Neuron (in vitro differentiated cells): ENCODE measurements around the gene RACGAP1.
"Not testable (repeated sequence)": the region's sequence is repeated elsewhere in the genome, so short reads cannot be mapped to it uniquely, and the experiment has no call there.

Source experiments
- H2AFZ ChIP-seq: one replicate; pipeline ENCODE4 v1.6.1; 2013; ENCODE audit warnings: low read depth, mild to moderate bottlenecking, inconsistent platforms, low read length, moderate library complexity
- H3K27me3 ChIP-seq: one replicate; pipeline ENCODE4 v1.6.1; 2013; ENCODE audit warnings: low read length; ENCODE audit not compliant: insufficient read depth
- H3K36me3 ChIP-seq: one replicate; pipeline ENCODE4 v1.6.1; 2013; ENCODE audit warnings: low read length; ENCODE audit not compliant: insufficient read depth
- H3K4me1 ChIP-seq: one replicate; pipeline ENCODE4 v1.6.1; 2013; ENCODE audit warnings: low read length; ENCODE audit not compliant: insufficient read depth
- H3K4me3 ChIP-seq: 2 replicates; pipeline ENCODE4 v1.5.1; 2013; ENCODE audit warnings: mild to moderate bottlenecking, low read length, moderate library complexity
- H3K9me3 ChIP-seq: one replicate; pipeline ENCODE4 v1.6.1; 2013; ENCODE audit warnings: low read length

The RACGAP1 gene

GRCh38 chr12:50014342-50014741 is 11.0 kb downstream of the RACGAP1 start:
- H3K4me1 ChIP-seq: peaks cover 5% of the 10 kb centered on the region
- no peak overlapping the region for H3K4me3 ChIP-seq
- peaks cover 26% of the 10 kb centered on the region for H3K36me3 ChIP-seq
- no peaks in the 10 kb centered on the region for H3K27me3 ChIP-seq
- no peaks in the 10 kb centered on the region for H3K9me3 ChIP-seq
- H2AFZ ChIP-seq: no peak overlapping the region

DNA sequence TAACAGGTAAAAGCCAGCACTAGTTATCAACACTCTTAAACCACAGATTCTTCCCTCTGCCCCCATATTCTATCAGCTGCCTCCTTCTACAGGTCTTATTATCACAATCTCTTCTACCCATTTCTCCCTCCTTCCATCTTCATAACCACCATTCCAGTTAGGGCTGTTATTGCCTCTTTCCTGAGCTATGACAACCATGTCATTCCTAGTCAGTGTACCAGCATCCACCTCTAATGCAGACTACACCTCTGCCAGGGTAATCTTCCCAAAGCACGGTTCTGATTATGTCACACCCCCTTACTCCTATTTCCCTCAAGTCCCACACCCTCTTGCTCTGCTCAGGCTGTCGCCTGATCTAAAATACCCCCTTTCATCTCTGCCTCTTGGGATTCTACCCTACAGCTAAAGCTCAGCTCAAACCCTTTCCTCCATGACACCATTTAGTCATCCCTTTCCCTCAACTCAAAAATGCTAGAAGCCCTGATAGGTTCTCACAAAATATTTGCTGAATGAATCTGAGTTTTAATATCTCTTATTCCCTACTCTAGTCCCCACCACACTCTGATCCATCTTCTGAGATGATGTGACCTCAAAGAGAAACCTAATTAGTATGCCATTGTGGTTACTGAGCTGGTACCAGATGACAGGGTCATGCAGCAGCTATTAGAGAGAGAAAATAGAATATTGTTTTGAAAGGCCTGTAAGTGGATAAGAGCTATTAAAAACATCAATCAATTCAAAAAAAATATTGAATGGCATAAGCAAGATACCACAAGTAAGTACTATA is 11.7 kb downstream of the RACGAP1 start:
- no peaks in the 10 kb centered on the region for H3K9me3 ChIP-seq
- peaks cover 5% of the 10 kb centered on the region for H3K4me1 ChIP-seq
- H2AFZ ChIP-seq: no peak overlapping the region
- peaks cover 28% of the 10 kb centered on the region for H3K36me3 ChIP-seq
- H3K27me3 ChIP-seq: no peaks in the 10 kb centered on the region
- H3K4me3 ChIP-seq: no peak overlapping the region

GRCh38 chr12:50006754-50007442 is 18.4 kb downstream of the RACGAP1 start:
- peak overlapping the region; percentile 0 for H2AFZ ChIP-seq
- no peaks in the 10 kb centered on the region for H3K9me3 ChIP-seq
- no peak overlapping the region for H3K4me3 ChIP-seq
- peaks cover 45% of the 10 kb centered on the region for H3K36me3 ChIP-seq
- H3K4me1 ChIP-seq: peaks cover 25% of the 10 kb centered on the region
- no peaks in the 10 kb centered on the region for H3K27me3 ChIP-seq

GRCh38 chr12:50006280-50006679 is 19.0 kb downstream of the RACGAP1 start:
- H2AFZ ChIP-seq: peak overlapping the region; percentile 0
- H3K36me3 ChIP-seq: peaks cover 50% of the 10 kb centered on the region
- no peaks in the 10 kb centered on the region for H3K9me3 ChIP-seq
- H3K4me1 ChIP-seq: peaks cover 25% of the 10 kb centered on the region
- no peak overlapping the region for H3K4me3 ChIP-seq
- no peaks in the 10 kb centered on the region for H3K27me3 ChIP-seq

GRCh38 chr12:50005175-50005574 is 20.1 kb downstream of the RACGAP1 start:
- Histone ChIP-seq H2AFZ (peak overlapping the region; percentile 32), H3K27me3 (no peaks in the 10 kb centered on the region), H3K36me3 (peaks cover 54% of the 10 kb centered on the region), H3K4me1 (peaks cover 25% of the 10 kb centered on the region), H3K4me3 (no peak overlapping the region), H3K9me3 (no peaks in the 10 kb centered on the region)

DNA sequence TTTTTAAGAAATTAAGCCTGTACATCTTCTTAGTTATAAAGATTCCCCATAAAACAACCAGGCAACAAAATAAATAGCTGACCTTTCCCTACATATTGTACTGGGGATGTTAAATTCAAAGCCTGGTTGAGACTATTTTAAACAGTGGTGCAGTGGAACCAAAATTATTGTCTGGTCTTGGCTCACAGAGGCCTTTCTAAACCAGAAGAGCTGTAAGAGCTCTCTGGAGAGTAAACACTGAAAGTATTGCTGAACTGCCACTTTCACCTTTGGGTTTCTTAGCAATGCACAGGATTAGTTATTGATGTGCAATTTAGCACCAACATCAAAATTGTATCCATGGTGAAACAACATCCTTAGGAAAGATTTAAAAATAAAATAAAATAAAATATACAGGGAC is 20.6 kb downstream of the RACGAP1 start:
- Histone ChIP-seq H3K27me3 (no peaks in the 10 kb centered on the region), H3K4me1 (peaks cover 25% of the 10 kb centered on the region), H2AFZ (no peak overlapping the region), H3K4me3 (no peak overlapping the region), H3K9me3 (no peaks in the 10 kb centered on the region), H3K36me3 (peaks cover 56% of the 10 kb centered on the region)

GRCh38 chr12:50003595-50003994 is 21.7 kb downstream of the RACGAP1 start:
- Histone ChIP-seq H2AFZ (no peak overlapping the region), H3K36me3 (peaks cover 61% of the 10 kb centered on the region), H3K9me3 (no peaks in the 10 kb centered on the region), H3K4me3 (no peak overlapping the region), H3K4me1 (peaks cover 25% of the 10 kb centered on the region), H3K27me3 (no peaks in the 10 kb centered on the region)

DNA sequence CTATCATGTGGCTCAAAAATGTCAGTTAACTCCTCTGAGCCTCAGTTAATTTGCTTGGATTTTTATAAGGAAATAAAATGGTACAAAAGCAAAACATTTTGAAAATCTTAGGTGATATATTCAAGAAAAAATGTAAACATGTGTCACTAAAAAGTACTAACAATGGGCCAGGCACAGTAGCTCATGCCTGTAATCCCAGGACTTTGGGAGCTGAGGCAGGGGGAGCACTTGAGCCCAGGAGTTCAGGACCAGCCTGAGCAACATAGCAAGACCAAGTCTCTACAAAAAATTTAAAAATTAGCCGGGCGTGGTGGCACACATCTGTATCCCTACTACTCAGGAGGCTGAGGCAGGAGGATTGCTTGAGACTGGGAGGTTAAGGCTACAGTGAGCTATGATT is 26.8 kb downstream of the RACGAP1 start:
- no peaks in the 10 kb centered on the region for H3K27me3 ChIP-seq
- H3K9me3 ChIP-seq: no peaks in the 10 kb centered on the region
- peaks cover 71% of the 10 kb centered on the region for H3K36me3 ChIP-seq
- H3K4me3 ChIP-seq: no peak overlapping the region
- H2AFZ ChIP-seq: no peak overlapping the region
- H3K4me1 ChIP-seq: no peaks in the 10 kb centered on the region

GRCh38 chr12:49990273-49990672 is 35.0 kb downstream of the RACGAP1 start:
- Histone ChIP-seq H2AFZ (no peak overlapping the region), H3K27me3 (no peaks in the 10 kb centered on the region), H3K4me3 (no peak overlapping the region), H3K36me3 (peaks cover 69% of the 10 kb centered on the region), H3K4me1 (no peaks in the 10 kb centered on the region), H3K9me3 (no peaks in the 10 kb centered on the region)

DNA sequence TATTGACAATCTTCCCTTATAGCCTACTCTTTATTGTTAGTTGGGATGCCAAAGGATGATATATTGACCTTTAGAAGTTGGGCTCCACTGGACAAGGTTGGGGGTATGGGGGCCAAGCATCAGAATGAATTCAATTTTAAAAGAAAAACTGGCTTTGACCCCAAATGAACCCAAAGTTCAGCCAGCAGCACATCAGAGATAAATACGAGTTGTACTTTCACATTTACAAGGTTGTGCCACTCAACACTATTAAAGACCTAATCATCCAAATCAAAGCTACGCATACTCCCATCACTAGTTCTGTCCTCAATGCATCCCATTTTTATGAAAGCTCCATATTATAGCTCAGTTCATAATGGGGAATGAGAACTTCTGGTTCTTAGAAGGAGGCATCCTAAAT is 35.9 kb downstream of the RACGAP1 start:
- H2AFZ ChIP-seq, H3K4me1 ChIP-seq, H3K27me3 ChIP-seq, H3K9me3 ChIP-seq, H3K4me3 ChIP-seq: not testable (repeated sequence)
- H3K36me3 ChIP-seq: peaks cover 64% of the 10 kb centered on the region

DNA sequence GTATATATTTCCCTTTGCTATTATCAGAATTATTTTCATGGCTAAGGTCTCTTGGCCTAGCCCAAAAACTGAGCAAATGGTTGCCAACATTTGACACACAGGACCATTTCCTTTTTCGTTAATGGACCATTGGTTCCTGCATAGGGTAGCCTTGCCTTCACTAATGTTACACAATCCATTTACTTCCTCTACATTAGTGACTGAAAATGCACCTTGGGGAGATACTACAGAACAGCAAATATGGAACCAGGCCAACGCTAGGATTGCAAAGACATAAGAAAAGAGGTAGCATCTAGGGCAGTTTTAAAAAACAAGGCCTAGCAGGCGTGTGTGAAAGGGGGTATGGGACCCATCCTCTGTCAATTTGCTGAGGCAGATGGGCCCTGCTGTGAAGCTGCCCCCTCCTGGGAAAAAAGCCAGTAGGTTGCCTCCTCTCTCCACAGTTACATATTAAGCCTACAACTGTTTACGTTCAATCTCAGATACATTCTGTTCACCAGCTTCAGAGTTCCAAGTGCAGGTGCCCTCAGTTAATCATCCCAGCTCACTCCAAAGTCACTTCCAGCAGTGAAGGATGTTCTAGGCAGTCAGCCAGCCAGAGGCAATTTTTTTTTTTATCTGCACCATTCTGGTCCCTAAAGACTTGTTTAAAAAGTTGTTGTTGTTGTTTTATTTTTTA is 37.5 kb downstream of the RACGAP1 start:
- H3K36me3 ChIP-seq: peaks cover 50% of the 10 kb centered on the region
- no peaks in the 10 kb centered on the region for H3K4me1 ChIP-seq
- no peaks in the 10 kb centered on the region for H3K27me3 ChIP-seq
- no peak overlapping the region for H3K4me3 ChIP-seq
- H2AFZ ChIP-seq: no peak overlapping the region
- H3K9me3 ChIP-seq: no peaks in the 10 kb centered on the region

- H3K36me3 ChIP-seq: peaks cover 37% of the 10 kb centered on the region
- H3K4me1 ChIP-seq, H3K27me3 ChIP-seq, H3K9me3 ChIP-seq, H3K4me3 ChIP-seq, H2AFZ ChIP-seq: not testable (repeated sequence)
These were observed 38.8 kb downstream of the RACGAP1 start for GRCh38 chr12:49986476-49986875.

DNA sequence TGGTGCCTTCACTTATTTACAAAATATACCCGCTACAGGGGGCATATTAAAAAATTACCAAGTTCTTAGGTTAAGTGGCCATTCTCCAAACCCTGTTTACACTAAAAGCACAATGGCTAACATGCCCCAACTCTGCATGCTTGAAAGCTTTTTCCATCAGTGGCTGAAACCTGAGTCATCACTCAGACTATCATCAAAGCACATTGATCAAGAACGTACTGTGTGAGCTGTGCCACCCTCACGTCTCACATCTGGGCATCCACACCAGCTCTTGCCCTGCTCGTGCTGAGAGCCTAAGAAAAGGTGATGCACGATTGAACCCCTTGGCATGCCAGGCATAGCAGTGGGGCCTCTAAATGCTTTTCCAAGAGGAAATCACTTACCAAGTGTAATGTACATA is 39.3 kb downstream of the RACGAP1 start:
- H3K9me3 ChIP-seq: no peaks in the 10 kb centered on the region
- peaks cover 34% of the 10 kb centered on the region for H3K36me3 ChIP-seq
- H3K4me1 ChIP-seq: no peaks in the 10 kb centered on the region
- H3K4me3 ChIP-seq: no peak overlapping the region
- H3K27me3 ChIP-seq: no peaks in the 10 kb centered on the region
- no peak overlapping the region for H2AFZ ChIP-seq
